COLO829 (cell line): Measurements from ENCODE around the gene TLE3.

Experiments
- DNase-seq: peaks from one replicate; pipeline ENCODE4 v3.0.0; 2012; ENCODE audit warnings: low spot score

TLE3 gene

DNA sequence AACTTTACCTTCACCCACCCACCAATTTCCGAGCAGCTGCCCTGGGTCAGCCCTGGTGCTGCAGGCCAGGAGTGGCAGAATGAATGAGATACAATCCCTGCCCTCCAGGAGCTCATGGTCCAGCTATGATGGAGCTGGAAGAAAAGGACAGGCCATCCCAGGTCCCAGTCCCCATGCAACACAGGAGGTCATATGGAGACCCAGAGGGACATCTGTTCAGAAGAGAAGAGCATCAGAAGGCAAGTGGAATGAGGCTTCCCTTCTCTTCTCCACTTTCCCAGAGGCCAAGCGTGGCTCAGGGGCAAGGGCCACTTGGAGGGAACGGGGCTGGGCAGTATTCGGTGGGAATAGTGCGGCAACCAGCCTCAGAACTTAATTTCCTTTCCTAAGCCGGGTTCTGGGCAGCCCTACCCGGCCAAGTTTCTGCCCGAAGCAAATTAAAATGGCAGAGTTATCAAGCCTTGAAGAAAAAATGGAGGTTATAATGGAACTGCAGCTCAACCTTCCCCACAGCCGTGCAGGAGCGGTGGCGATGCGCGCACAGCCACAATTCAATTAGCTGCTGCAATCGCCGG, 35.9 kb downstream of the TLE3 start:
- DNase-seq: no peak

DNA sequence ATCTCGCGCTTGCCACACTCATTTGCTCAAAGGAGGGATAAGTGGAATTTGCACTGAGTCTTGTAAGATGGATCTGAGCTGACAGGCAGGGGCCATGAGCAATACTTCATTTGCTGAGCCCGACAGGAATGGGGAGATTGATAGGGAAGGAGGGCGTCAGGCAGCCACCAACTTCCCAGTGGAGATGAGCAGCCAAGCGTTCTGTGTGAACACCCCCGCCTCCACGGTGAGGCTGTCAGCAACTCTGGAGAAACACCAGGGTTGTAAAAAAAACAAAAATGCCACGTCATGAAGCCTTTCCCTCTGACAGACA, 36.8 kb downstream of the TLE3 start:
- no peak for DNase-seq

- no peak for DNase-seq
Observed at GRCh38 chr15:70060214-70060992, 37.3 kb downstream of the TLE3 start.

DNA sequence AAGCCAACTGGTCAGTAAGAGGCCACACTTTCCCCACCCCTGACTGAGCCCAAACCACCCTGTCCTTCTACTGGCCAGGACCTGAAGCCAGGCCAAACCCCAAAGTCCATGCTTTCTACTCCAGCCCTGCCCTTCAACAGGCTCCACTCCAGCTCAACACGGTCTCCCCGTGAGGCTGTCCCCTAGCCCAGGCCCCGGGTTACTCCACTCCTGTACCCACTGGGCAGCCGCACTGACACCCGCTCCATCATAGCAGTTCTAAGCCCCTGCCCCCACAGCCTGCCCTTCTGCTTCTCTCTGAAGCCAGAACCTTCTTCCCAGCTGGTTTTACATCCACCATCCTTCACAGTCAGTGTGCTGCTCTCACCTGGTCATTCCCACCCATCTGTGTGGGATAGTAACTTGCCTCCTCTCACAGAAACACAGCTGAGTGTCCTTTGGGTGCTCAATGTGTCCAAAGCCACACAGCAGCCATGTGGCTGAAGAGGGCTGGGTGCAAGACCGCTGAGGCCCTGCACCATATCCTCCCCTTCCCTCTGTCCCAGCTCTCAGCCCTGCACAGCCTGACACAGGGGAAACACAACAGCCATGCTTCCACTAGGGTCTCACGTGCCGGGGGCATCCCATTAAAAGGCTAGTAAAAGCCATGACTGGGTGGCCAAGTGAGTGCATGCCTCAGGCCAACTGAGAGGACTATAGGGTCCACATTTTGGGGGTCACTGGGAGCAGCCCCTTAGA, 38.1 kb downstream of the TLE3 start:
- no peak for DNase-seq

DNA sequence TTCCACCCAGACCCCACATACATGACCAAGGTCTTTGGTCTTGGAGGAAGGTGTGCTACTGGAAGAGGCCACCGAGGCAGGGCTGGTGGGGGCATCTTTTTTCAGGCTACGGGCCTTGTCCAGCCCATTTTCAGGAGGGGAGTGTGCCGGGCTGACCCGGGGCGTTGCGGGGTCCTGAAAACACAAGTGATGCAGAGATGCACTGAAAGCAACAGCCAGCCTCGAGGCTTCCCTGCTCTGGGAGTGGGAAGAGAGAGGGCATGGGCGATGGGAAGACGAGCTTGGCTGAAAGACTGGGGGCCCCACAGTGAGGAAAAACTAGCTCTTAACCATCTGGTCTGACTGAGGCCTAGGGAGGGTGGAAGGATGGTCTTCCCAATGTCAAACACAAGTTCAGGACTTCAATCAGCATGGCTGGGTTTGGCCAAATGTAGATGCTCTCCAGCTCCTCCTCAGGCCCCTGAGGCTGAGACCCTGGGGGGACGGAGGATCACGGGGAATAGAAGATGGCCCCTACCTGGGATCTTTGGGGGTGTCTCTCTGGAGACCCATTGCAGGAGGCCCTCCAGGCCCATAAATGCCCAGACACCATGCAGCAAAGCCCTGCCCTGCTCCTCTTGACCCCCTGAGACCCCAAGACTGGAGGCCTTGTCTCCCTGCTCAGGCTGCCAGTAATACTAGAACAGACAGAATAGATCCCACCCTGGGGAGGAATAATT, 38.9 kb downstream of the TLE3 start:
- no peak for DNase-seq

- no peak for DNase-seq
Observed at GRCh38 chr15:70057931-70058641, 39.6 kb downstream of the TLE3 start.

DNA sequence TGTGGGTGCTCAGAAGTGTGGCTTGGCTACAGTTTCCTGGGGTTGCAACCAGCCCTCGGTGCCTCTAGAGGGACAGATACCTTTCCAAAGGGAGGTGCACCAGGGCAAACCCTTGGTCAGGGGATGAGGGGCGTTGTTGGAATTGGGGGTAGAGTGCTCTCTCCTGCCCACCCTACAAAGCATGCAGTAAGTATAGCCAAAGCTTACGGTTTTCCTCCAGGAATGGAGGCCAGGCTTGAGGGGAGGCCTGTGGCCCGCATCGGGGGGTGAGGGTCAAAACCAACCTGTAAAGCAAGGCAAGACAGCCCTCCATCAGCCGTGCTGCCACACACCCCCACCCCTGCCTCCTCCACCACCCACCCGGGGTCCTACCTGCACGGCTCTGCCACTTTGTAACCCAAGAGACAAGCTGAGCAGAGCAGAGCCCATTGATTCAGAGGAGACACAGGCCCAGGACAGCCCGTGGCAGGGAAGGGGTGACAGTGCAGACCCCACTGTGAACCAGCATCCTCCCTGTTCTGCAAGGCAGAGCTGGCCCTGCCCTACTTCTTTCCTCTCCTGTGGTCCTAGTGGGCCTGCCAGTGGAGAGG, 41.5 kb downstream of the TLE3 start:
- no peak for DNase-seq

GRCh38 chr15:70055601-70056051, 42.1 kb downstream of the TLE3 start:
- no peak for DNase-seq

GRCh38 chr15:70054884-70055387, 42.8 kb downstream of the TLE3 start:
- DNase-seq: no peak

DNA sequence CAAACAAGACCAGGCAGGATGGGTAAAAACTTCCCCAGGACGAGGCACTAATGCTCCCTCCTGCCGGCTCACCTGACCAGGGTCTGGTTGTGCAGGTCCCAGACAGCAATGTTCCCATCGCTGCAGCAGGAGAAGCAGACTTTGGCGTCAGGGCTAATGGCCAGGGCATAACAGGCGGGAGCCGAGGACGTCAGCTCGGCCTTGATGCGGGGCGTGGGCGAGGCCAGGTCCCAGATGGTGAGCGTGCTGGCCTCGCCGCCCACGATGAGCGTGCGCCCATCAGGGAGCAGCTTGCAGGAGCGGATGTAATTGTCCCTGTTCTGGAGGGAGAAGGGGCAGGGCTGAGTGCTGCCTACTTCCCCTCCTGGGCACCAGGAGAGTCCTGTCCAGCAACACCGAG, 43.4 kb downstream of the TLE3 start:
- no peak for DNase-seq

GRCh38 chr15:70053716-70054229, 43.9 kb downstream of the TLE3 start:
- DNase-seq: no peak

DNA sequence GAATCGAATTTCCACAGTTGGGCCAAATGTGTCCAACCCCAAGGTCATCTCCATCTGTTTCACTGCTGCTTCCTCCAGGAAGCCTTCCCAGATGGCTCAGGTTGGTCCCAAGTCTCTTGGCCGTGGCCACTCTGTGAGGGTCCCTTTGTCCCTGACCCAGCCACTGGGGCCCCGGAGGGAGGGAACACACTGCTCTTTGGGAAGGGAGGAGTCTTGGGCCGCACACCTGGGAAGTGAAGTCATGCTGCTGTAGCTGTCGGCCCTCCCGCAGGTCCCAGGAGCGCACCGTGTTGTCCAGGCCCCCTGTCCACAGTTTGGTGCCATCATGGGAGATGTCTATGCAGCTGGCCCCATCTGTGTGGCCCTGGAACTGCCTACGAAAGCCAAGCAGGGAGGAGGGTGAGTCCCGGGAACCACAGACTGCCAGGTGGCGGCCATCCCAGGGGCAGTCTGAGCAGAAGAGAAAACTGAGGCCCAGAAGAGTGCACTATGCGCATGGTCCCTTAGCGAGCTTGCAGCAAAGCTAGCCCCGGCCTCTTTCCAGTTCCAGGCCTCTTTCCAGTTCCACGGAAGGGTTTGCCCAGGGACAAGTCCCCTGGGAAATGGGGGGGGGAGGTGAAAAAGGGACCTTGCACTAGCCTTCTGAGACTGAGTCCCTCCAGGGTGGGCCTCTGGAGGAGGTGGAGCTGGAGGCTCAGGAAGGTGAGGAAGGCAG, 44.6 kb downstream of the TLE3 start:
- no peak for DNase-seq

DNA sequence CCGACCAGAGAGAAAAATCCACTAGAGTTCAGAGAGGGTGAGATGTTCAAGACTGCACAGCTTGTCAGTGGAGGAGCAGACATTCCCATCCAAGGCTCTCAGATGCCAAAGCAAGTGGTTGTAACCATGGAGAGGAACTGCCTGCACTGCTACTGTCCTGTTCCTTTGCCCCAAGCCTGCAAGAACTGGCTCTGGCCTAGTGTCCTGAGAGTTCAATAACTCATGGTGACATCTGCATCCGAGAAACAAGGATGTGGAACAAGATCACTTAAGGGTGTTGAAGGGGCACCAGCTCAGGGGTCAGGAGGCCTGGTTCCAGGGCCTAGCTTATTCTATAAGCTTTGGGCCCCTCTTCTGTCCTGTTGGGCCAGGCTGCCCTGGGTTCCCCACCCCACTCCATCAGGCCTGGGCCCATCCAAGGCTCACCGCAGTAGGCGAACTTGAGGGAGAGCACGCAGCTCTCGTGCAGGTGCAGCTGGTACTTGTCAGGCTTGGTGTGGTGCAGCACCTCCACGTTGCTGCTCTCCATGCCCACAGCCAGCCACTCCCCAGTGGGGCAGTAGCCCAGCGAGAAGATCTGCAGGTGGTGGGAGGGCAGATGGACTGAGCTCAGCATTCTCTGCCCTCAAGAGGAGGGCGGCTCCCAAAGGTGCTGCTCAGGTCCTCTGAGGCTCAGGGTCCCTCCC, 45.6 kb downstream of the TLE3 start:
- DNase-seq: no peak

GRCh38 chr15:70050970-70051369, 46.7 kb downstream of the TLE3 start:
- DNase-seq: no peak

DNA sequence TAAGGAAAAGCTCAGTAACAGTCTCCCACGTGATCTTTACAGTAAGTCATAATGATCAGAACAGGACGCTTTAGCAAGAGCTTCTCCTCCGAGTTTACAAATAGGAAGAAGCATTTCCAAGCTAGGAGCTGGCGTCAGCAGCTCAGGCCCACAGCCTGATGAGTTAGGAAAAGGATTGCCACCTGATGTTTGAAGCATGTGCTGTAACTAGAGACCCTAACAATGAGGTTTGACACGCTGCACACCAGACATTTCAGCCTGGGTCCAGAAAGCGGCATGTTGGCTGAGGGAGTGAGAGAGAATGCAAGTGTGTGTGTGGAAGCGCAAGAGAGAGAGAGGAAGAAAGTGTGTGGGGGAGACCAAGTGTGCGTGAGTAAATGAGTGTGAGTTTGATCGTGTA, 47.3 kb downstream of the TLE3 start:
- no peak for DNase-seq

DNA sequence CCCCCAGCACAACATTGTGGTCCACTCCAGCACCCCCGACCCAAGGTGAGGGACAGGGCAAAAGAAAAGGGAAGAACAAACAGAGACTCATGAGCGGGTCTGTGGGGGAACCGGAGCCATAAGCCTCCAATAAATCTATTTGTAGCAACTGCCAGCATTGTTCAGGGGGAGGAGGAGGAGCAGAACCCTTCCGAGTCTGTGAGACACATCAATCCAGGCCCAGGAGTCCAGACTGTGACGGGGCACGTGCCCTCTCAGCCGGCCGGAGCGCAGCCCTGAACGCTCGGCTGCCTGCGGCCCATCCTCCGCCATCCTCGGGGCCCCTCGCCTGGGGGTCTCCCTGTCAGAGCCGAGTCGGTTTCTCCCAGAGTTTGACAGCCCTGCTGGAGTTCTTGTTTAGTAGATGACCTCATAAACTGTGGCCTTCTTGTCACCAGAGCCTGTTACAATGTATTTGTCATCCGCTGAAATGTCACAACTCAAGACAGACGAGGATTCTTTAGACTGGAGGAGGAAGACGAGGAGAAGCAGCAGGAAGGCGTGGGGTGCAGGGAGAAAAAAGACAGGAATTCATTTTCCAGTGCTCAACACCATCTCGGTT, 47.9 kb downstream of the TLE3 start:
- no peak for DNase-seq

DNA sequence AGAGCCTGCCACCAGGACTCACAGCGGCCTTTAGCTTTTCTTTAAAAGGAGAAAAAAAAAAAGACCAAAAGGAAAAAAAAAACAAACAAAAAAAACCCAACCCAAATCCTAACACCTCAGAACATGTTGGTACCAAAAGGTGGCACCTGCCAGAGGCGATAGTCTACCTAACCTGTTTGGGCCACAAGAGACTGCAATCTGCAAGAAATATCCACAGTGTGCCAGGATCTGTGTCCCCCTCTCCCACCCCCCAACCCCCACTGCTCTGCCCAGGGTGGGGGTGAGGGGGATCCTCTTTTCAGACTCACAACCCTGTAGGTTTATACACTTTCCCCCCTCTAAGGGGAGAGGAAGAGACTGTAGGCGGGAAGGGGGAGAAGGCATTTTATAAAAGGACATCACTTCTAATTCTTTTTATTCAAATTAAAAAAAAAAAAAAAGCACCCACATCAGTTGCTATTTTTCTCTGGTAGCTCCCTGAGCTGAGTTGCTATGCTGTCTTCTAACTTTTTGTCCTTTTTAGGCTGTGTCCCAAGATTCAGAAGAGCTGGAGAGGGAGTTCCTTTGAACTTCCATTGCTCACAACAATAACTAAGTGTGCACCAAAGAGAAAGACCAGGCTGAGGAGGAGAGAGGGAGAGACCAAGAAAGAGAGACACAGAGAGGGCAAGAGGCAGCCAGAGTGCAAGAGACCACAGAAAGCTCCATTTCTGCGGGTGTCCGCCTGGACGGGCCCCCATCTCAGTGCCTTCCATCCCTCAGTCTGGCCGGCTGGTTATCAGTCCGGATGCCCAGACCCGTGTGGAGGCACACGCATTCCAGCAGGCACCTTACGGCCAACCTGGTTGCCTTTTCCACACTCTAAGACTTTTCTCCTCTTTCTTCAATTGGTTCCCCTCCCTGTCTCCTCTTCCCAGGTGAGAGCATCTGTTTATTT, 48.9 kb downstream of the TLE3 start:
- DNase-seq: no peak

DNA sequence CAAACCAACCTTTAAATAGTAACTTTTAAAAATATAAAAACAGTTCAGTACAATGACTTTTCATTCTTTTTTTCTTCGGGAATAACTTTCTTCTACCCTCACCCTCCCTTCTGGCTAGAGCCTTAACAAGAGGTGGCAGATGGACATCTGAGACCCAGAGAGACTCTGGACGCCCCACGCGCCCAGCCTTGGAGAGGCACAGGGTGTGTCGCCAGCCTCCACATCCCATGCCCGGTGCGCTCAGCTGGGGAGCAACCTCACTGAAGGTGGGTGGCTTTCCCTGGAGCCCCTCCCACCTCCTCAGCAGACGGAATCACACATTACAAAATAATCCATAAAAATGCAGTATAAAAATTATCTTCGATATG, 49.5 kb downstream of the TLE3 start:
- DNase-seq: no peak
